Activated T-helper 1 cell treated with anti-CD3 and anti-CD28 coated beads, Interleukin-12 subunit alpha, Interleukin-12 subunit beta, Interleukin-2, Interleukin-4 antibody, amounts not matched to agents 30 ng/mL and 10 ng/mL and 1 ng/mL, durations not matched to agents 14 hours and 24 hours and 36 hours (primary cell): ENCODE results near the gene THBS2. TPM values are rescaled to one million over a fixed set of nuclear protein-coding genes. Genes with fewer than 3 reads are reported as not detected.
"Not testable (repeated sequence)": the region's sequence is repeated elsewhere in the genome, so short reads cannot be mapped to it uniquely, and the experiment has no call there.

ENCODE experiments used
- DNase-seq: peaks from one replicate; pipeline ENCODE4 v3.0.0; 2021; ENCODE audit warnings: low spot score
- H3K27ac Mint-ChIP-seq: one replicate; pipeline ENCODE4 v1.8.0; 2021; ENCODE audit warnings: mild to moderate bottlenecking, mixed read lengths
- H3K27me3 Mint-ChIP-seq: one replicate; pipeline ENCODE4 v1.8.0; 2022; ENCODE audit warnings: mild to moderate bottlenecking, moderate library complexity, mixed read lengths; ENCODE audit not compliant: insufficient read depth
- H3K36me3 Mint-ChIP-seq: one replicate; pipeline ENCODE4 v1.8.0; 2021; ENCODE audit warnings: low read depth, mixed read lengths
- H3K4me1 Mint-ChIP-seq: one replicate; pipeline ENCODE4 v1.8.0; 2021; ENCODE audit warnings: low read depth, mixed read lengths
- H3K4me3 Mint-ChIP-seq: one replicate; pipeline ENCODE4 v1.8.0; 2021; ENCODE audit warnings: mild to moderate bottlenecking, moderate library complexity, mixed read lengths
- H3K9me3 Mint-ChIP-seq: one replicate; pipeline ENCODE4 v1.8.0; 2021; ENCODE audit warnings: mixed read lengths
- intact Hi-C: fragments of 100-400 bp; cut with micrococcal nuclease; formaldehyde crosslinking; loops from one replicate; pipeline ENCODE4 v1.15.1; 2024
- total RNA-seq: library from RNA; stranded (reverse); gene quantifications from 2 replicates; pipeline ENCODE4 v1.2.3, GENCODE V29; 2022

Gene THBS2
- total RNA-seq, 1 donor from 2014 or later, result not detected

DNA sequence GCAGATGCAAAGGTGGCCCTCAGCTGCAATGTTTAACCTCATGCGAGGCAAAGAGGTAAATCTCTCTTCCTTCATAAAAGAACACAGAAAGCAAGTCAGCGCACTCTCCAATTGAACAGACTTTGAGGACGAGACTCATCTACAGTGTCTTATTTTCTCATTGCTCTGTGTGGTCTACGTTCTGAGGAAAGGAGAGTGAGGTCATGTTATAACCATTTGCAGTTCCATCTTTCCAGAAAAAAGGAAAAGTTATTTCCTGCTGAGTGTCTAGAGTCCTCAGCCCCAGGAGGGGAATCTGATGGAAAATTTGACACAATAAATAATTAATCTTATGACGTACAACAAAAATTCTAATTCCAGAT lies 35.6 kb upstream of the THBS2 start:
- Mint-ChIP-seq H3K9me3 (no peaks in the 10 kb centered on the region), H3K27me3 (no peaks in the 10 kb centered on the region), H3K27ac (no peak overlapping the region), H3K36me3 (no peaks in the 10 kb centered on the region), H3K4me3 (no peak overlapping the region), H3K4me1 (no peaks in the 10 kb centered on the region)
- intact Hi-C loops, result no loop called here
- DNase-seq, result no peak

DNA sequence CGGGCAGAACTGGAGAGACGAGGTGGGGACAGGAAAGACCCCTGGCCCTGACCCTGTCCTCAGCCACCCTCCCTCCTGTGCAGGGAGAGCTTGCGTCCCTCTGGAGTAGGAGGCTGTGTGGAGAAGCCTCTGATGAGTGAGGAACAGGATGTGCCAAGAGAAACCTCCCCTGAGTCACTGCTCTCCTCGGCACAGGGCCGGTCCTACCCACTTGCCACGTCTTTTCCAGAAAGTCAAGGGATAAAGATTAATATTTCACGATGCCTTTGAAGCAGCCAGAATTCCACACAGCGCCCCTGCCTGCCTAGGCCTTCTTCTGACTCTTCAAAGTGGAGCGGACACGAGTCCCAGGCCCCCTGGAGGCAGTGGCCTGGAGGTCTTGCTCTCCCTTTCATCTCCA lies 34.9 kb upstream of the THBS2 start:
- Mint-ChIP-seq H3K4me1 (no peaks in the 10 kb centered on the region), H3K9me3 (no peaks in the 10 kb centered on the region), H3K27me3 (no peaks in the 10 kb centered on the region), H3K4me3 (no peak overlapping the region), H3K27ac (no peak overlapping the region), H3K36me3 (no peaks in the 10 kb centered on the region)
- no peak for DNase-seq
- intact Hi-C loops, result no loop called here

DNA sequence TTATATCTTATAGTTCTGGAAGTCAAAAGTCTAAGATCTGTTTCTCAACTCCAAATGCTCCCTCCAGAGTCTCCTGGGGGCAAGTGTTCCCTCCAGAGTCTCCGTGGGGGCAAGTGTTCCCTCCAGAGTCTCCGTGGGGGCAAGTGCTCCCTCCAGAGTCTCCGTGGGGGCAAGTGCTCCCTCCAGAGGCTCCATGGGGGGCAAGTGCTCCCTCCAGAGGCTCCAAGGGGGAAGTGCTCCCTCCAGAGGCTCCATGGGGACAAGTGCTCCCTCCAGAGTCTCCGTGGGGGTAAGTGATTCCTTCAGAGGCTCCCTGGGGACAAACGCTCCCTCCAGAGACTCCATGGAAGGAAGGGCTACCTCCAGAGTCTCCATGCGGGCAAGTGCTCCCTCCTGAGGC lies 34.0 kb upstream of the THBS2 start:
- no peaks in the 10 kb centered on the region for H3K27me3 Mint-ChIP-seq
- no peak for DNase-seq
- no peaks in the 10 kb centered on the region for H3K9me3 Mint-ChIP-seq
- no peaks in the 10 kb centered on the region for H3K4me1 Mint-ChIP-seq
- intact Hi-C loops, result no loop called here
- no peaks in the 10 kb centered on the region for H3K36me3 Mint-ChIP-seq
- no peak overlapping the region for H3K4me3 Mint-ChIP-seq
- no peak overlapping the region for H3K27ac Mint-ChIP-seq

DNA sequence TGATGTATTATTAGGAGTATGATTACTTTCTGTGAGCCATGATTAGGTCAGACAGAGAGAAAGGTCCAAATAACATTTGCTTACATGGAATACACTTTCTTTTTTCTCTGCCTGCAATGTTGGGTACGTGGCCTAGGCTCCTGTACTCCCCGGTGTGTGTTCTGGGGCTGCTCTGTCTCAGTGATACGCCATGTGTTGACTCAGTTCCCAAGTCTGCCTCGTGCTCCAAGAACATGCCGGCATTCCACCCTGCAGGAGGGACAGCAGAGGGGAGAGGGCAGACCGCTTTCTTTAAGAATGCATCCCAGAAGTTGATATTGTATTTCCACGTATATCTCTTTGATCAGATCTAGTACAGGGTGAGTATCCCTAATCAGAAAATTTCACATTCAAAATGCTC lies 33.3 kb upstream of the THBS2 start:
- H3K27ac Mint-ChIP-seq, result no peak overlapping the region
- intact Hi-C loops, result no loop called here
- DNase-seq, result no peak

DNA sequence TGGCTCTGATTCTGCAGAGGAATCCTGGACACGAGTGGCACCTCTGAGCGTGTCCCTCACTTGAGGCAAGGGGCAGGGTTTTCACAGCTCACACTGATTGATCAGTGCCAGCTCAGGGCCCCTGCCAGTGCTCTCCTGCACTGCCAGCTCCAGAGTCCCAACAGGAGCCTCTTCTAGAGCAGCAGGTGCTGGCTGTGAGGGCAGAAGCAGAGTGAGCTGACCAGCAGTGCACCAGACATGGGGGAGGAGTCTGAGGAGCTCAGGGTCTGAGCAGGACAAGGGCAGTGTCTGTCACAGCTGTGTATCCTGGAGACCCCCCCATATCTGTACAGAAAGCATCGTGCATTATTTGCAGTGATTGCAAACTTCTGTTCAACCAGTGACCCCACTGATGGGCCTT lies 31.5 kb upstream of the THBS2 start:
- H3K4me1 Mint-ChIP-seq, result no peaks in the 10 kb centered on the region
- no peaks in the 10 kb centered on the region for H3K27me3 Mint-ChIP-seq
- intact Hi-C loops, result no loop called here
- H3K4me3 Mint-ChIP-seq, result no peak overlapping the region
- no peaks in the 10 kb centered on the region for H3K9me3 Mint-ChIP-seq
- no peak overlapping the region for H3K27ac Mint-ChIP-seq
- H3K36me3 Mint-ChIP-seq, result no peaks in the 10 kb centered on the region
- DNase-seq, result no peak

More for the DNA sequence above, 33.3 kb upstream of the THBS2 start:
- Mint-ChIP-seq H3K36me3 (no peaks in the 10 kb centered on the region), H3K27me3 (no peaks in the 10 kb centered on the region), H3K9me3 (no peaks in the 10 kb centered on the region), H3K4me3 (no peak overlapping the region), H3K4me1 (no peaks in the 10 kb centered on the region)

DNA sequence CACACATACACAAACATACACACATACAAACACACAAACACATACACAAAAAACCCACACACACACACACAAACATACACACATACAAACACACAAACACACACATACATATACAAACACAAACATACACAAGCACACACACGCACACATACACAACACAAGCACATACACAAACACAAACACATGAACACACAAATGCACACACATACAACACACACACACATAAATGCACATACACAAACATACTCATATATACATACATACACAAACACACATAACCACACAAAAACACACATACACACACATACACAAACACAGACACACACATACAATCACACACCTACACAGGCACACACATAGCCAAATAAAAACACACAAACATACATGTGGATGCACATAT lies 30.3 kb upstream of the THBS2 start:
- Mint-ChIP-seq H3K4me3 (no peak overlapping the region), H3K4me1 (no peaks in the 10 kb centered on the region), H3K36me3 (no peaks in the 10 kb centered on the region), H3K27ac (no peak overlapping the region), H3K27me3 (no peaks in the 10 kb centered on the region), H3K9me3 (no peaks in the 10 kb centered on the region)
- no peak for DNase-seq
- intact Hi-C loops, result no loop called here

DNA sequence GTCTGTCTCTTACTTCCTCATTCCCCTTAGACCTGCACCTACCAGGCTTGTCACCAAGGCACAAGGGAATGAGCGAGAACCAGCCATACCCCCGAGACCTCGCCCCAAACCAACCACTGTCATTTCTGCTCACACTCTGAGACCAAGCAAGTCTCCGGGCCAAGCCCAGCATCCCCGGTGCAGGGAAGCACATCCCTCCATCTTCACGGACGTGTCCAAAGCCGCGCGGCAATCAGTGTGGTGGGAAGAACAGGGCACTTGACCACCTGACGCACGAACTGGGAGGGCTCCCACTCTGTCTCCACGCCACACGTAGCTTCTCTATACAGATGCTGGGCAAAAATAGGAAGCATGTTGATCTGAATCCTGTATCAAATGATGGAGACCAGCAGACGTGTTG lies 28.4 kb upstream of the THBS2 start:
- Mint-ChIP-seq H3K9me3 (no peaks in the 10 kb centered on the region), H3K4me3 (no peak overlapping the region), H3K27ac (no peak overlapping the region), H3K27me3 (no peaks in the 10 kb centered on the region), H3K36me3 (no peaks in the 10 kb centered on the region), H3K4me1 (no peaks in the 10 kb centered on the region)
- intact Hi-C loops, result no loop called here
- DNase-seq, result no peak

DNA sequence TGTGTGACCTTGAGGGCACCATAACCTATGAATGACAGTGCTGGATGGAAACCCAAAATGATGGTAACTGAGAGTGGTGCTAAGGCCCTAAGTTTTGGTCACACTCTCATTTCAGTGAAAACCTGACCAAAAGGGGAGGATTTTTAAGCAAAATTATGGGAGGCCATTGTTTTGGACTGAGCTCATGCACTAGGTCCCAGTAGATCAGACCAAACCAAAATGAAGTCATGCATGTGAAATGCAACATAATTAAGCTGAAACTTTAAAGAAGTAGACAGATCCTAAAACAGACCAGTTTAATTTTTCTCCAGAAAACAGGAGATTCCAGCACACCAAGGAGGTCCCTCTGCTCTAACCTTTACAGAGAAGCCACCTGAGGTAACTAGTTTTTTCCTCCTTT lies 24.0 kb upstream of the THBS2 start:
- Mint-ChIP-seq H3K27me3 (no peaks in the 10 kb centered on the region), H3K9me3 (no peaks in the 10 kb centered on the region), H3K27ac (no peak overlapping the region), H3K36me3 (no peaks in the 10 kb centered on the region), H3K4me1 (no peaks in the 10 kb centered on the region), H3K4me3 (no peak overlapping the region)
- no peak for DNase-seq
- intact Hi-C loops, result no loop called here

DNA sequence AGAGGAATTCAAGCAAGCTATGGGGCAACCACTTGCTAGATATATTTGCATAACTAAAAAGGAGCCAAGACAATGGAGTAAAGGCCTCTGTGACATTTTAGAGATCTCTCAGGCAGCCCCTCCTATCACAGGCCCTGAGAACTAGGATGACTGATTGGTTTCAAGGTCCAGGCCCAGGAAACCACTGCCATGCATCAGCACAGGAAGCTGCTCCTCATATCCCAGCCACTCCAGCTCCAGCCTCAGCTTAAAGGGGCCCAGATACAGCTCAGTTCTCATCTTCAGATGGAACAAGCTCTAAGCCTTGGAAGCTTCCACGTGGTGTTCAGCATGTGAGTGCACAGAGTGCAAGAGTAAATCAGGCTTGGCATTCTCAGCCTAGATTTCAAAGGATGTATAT lies 21.1 kb upstream of the THBS2 start:
- Mint-ChIP-seq H3K36me3 (no peaks in the 10 kb centered on the region), H3K27me3 (no peaks in the 10 kb centered on the region), H3K4me3 (no peak overlapping the region), H3K4me1 (no peaks in the 10 kb centered on the region), H3K27ac (no peak overlapping the region), H3K9me3 (no peaks in the 10 kb centered on the region)
- intact Hi-C loops, result no loop called here
- DNase-seq, result no peak

DNA sequence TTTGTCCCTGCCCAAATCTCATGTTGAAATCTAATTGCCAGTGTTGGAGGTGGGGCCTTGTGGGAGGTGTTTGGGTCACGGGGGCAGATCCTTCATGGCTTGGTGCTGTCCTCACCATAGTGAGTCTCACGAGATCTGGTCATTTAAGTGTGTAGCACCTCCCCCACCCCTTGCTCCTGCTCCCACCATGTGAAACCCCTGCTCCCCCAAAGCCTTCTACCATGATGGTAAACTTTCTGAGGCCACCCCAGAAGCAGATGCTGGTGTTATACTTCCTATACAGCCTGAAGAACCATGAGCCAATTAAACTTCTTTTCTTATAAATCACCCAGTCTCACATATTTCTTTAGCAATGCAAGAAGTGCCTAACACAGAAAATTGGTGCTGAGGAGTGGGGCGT lies 19.9 kb upstream of the THBS2 start:
- no peak overlapping the region for H3K27ac Mint-ChIP-seq
- H3K4me1 Mint-ChIP-seq, result no peaks in the 10 kb centered on the region
- no peaks in the 10 kb centered on the region for H3K9me3 Mint-ChIP-seq
- intact Hi-C loops, result no loop called here
- no peaks in the 10 kb centered on the region for H3K27me3 Mint-ChIP-seq
- H3K36me3 Mint-ChIP-seq, result no peaks in the 10 kb centered on the region
- no peak for DNase-seq
- no peak overlapping the region for H3K4me3 Mint-ChIP-seq

DNA sequence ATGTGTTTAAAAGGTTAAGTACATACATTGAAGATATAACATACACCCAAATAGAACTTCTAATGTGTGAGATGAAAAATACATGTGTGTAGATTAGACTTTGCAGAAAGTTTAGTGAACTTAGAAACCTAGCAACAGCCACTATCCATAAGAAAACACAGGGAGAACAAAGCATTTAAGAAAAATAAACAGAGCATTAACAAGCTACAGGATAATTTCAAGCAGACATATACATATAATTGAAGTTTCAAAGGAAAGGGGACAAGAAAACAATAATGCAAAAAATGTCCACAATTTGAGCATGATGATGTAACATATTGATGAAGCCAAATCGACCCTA lies 18.2 kb upstream of the THBS2 start:
- Mint-ChIP-seq H3K4me3 (no peak overlapping the region), H3K36me3 (no peaks in the 10 kb centered on the region), H3K9me3 (no peaks in the 10 kb centered on the region), H3K27ac (no peak overlapping the region), H3K27me3 (no peaks in the 10 kb centered on the region), H3K4me1 (no peaks in the 10 kb centered on the region)
- intact Hi-C loops, result no loop called here
- DNase-seq, result no peak

DNA sequence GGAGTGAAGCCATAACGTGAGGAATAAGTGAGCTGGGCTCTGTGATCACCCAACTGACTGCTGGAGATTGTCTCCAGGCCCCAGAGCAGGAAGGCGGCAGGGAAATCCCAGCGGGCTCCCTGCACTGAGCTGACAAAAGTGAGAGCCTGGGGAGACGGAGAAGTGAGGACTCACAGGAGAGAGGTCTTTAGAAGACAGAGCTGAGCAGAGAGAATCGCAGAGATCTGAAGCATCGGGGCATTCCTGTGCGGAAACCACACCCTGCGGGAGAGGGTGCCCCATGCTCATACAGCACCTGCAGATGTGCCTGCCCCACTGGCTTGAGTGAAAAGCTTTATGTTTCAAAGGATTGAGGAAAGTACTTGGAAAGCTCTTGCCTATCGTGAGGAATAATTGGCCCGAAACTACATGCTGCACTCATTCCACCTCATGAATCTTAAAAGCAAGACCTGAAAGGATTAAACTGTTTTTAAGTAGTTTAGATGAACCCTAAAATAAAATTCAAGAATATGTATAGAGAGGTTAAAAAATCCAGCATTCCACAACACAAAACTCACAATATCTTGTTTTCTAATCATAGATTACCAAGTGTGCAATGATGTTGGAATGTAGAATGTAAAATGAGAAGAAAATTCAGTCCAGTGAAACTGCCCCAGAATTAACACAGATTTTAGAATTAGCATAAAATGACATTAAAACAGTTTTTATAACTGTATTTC lies 17.7 kb upstream of the THBS2 start:
- DNase-seq, result no peak
- no peaks in the 10 kb centered on the region for H3K27me3 Mint-ChIP-seq
- H3K36me3 Mint-ChIP-seq, result no peaks in the 10 kb centered on the region
- intact Hi-C loops, result no loop called here
- H3K4me3 Mint-ChIP-seq, result no peak overlapping the region
- no peaks in the 10 kb centered on the region for H3K4me1 Mint-ChIP-seq
- no peak overlapping the region for H3K27ac Mint-ChIP-seq
- H3K9me3 Mint-ChIP-seq, result no peaks in the 10 kb centered on the region

DNA sequence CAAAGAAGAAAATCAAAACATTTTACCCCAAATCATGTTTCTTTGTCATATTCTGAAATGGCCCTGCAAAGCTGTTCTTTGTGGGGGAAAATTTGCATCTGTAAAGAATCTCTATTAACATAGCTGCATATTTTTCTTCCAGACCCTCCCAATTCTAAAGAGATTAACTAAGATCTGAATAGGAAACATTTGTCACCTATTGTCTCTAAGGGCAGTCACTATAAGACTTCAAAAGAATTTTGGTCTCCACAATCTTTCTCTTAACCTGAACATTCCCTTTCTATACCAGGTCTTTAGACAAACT lies 16.4 kb upstream of the THBS2 start:
- H3K9me3 Mint-ChIP-seq, H3K4me1 Mint-ChIP-seq, H3K27ac Mint-ChIP-seq, H3K27me3 Mint-ChIP-seq, DNase-seq, intact Hi-C loops, H3K36me3 Mint-ChIP-seq, H3K4me3 Mint-ChIP-seq: not testable (repeated sequence)

DNA sequence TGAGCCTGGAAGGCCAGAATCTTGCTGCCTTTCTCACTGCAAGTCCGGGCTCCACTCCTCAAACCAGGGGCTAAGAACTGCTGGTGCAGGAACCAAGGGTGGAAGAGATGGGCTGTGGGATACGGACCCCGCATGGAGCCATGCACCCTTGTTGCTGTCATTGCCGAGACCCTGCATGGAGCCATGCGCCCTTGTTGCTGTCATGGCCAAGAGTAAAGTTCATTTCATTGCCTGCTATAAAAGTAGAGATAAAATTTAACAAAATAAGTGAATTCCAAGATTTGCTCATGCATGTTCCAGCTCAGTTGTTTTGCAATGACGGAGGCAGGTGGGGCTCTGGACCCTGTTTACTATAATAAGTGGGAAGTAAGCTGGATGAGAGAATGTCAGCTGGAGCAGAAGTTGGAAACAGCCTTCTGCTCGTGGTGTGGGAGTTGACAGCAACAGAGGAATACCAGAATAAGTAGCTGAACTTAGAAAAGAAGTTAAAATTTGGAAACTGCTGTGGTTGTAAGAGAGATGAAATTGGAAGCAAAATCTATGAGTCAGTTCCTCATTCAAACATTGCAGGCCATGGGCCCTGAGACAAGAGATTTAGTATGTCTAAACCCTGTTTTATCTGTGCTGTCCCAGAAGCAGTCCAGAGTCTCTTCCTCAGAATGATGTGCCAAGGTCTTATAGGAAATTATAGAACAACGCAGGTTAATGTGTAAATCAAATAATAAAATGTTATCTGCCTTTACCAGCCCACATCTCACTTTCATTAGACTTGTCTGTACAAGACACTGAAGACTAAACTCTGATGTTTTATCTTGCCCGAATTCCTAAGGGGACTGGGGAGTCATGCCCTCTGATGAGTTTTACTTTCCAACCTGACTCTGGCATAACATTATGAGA lies 15.8 kb upstream of the THBS2 start:
- Mint-ChIP-seq H3K27ac (no peak overlapping the region), H3K27me3 (no peaks in the 10 kb centered on the region), H3K9me3 (no peaks in the 10 kb centered on the region), H3K36me3 (no peaks in the 10 kb centered on the region), H3K4me1 (no peaks in the 10 kb centered on the region), H3K4me3 (no peak overlapping the region)
- intact Hi-C loops, result no loop called here
- DNase-seq, result no peak
